ENCODE data around the gene INPP4B.
"Not testable (repeated sequence)": the region's sequence is repeated elsewhere in the genome, so short reads cannot be mapped to it uniquely, and the experiment has no call there.

Gene INPP4B

GRCh38 chr4:142081025-142081424, 765.1 kb downstream of the INPP4B start:
- DNase-seq: no peak
- Histone ChIP-seq H3K4me3 (ENCODE audit: low read depth in 1 of 2, low read length in 2 of 2) (no peak overlapping the region), H3K27ac (ENCODE audit: low read length) (no peak overlapping the region), H3K4me2 (ENCODE audit: insufficient read depth, low read length) (no peak overlapping the region), H3K4me1 (ENCODE audit: insufficient read depth, low read length) (no peaks in the 10 kb centered on the region), H3K9ac (ENCODE audit: low read depth, low read length) (no peak overlapping the region), H2AFZ (ENCODE audit: low read depth, low read length) (no peak overlapping the region), H3K9me3 (ENCODE audit: insufficient read depth, low read length, severe bottlenecking) (no peaks in the 10 kb centered on the region), H3K36me3 (ENCODE audit: insufficient read depth, low read length) (peaks cover 33% of the 10 kb centered on the region), H3K79me2 (ENCODE audit: insufficient read depth, low read length) (no peaks in the 10 kb centered on the region), H4K20me1 (ENCODE audit: insufficient read depth, low read length) (no peaks in the 10 kb centered on the region), H3K27me3 (ENCODE audit: insufficient read depth, low read length, poor library complexity) (no peaks in the 10 kb centered on the region)
- TF ChIP-seq EZH2 (IDR thresholded peaks at IDR 0.05; ENCODE audit: borderline replicate concordance, low read depth, low read length, severe bottlenecking): no peak
- TF ChIP-seq CTCF (IDR thresholded peaks at IDR 0.05; ENCODE audit: borderline replicate concordance, extremely low read depth, low read length, poor library complexity, severe bottlenecking): no peak
- no peak for ATAC-seq (ENCODE audit: insufficient read depth, low read depth)

DNA sequence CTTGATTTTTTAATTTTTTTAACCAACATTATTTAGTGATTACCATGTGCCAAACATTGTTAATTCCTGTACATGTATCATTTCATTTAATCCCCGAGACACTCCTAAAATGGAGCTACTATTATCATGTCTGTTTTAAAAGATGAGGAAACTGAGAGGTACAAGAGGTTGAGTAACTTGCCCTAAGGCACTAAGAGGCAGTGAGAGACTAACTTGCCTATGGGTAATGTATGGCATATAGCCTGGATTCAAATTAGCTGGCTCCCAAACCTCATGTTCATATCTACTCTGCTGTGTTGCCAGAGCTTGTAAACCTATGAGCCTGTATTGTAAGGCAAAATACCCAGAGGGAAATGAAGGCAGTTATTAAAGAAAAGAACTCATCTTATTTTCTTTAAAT, 766.1 kb downstream of the INPP4B start:
- no peaks in the 10 kb centered on the region for H3K79me2 ChIP-seq (ENCODE audit: insufficient read depth, low read length)
- ATAC-seq (ENCODE audit: insufficient read depth, low read depth): no peak
- no peak for DNase-seq
- H3K27me3 ChIP-seq (ENCODE audit: insufficient read depth, low read length, poor library complexity): no peaks in the 10 kb centered on the region
- no peak overlapping the region for H3K27ac ChIP-seq (ENCODE audit: low read length)
- TF ChIP-seq EZH2 (IDR thresholded peaks at IDR 0.05; ENCODE audit: borderline replicate concordance, low read depth, low read length, severe bottlenecking): no peak
- no peak for TF ChIP-seq CTCF (IDR thresholded peaks at IDR 0.05; ENCODE audit: borderline replicate concordance, extremely low read depth, low read length, poor library complexity, severe bottlenecking)
- no peaks in the 10 kb centered on the region for H4K20me1 ChIP-seq (ENCODE audit: insufficient read depth, low read length)
- no peak overlapping the region for H3K4me3 ChIP-seq (ENCODE audit: low read depth in 1 of 2, low read length in 2 of 2)
- H3K4me1 ChIP-seq (ENCODE audit: insufficient read depth, low read length): no peaks in the 10 kb centered on the region
- H3K9ac ChIP-seq (ENCODE audit: low read depth, low read length): no peak overlapping the region
- peaks cover 23% of the 10 kb centered on the region for H3K36me3 ChIP-seq (ENCODE audit: insufficient read depth, low read length)
- no peak overlapping the region for H3K4me2 ChIP-seq (ENCODE audit: insufficient read depth, low read length)
- H3K9me3 ChIP-seq (ENCODE audit: insufficient read depth, low read length, severe bottlenecking): no peaks in the 10 kb centered on the region
- no peak overlapping the region for H2AFZ ChIP-seq (ENCODE audit: low read depth, low read length)

DNA sequence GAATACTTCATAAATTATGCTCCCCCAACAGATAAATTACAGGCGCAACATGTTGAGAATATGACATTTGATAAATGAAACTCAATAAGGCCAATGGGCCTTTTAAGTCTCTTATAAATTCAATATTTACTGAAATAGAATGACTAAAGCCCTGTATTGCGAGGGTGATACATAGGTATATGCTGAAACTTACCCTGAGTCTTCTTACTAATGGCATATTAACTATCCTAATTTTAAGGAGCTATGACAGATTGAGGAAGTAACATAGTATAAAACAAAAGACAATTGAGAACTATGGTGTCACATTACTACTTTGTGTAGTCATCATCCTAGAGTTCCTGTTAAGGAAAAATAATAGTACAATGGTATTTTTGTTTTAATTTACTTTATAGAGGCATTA, 769.1 kb downstream of the INPP4B start:
- ATAC-seq (ENCODE audit: insufficient read depth, low read depth): no peak

GRCh38 chr4:142068304-142068703, 777.8 kb downstream of the INPP4B start:
- not testable (repeated sequence) for H3K36me3 ChIP-seq (ENCODE audit: insufficient read depth, low read length); H3K9me3 ChIP-seq (ENCODE audit: insufficient read depth, low read length, severe bottlenecking); H3K79me2 ChIP-seq (ENCODE audit: insufficient read depth, low read length); DNase-seq; H3K27me3 ChIP-seq (ENCODE audit: insufficient read depth, low read length, poor library complexity); H3K4me3 ChIP-seq (ENCODE audit: low read depth in 1 of 2, low read length in 2 of 2); H4K20me1 ChIP-seq (ENCODE audit: insufficient read depth, low read length); H3K4me1 ChIP-seq (ENCODE audit: insufficient read depth, low read length); H3K9ac ChIP-seq (ENCODE audit: low read depth, low read length); H3K4me2 ChIP-seq (ENCODE audit: insufficient read depth, low read length); H2AFZ ChIP-seq (ENCODE audit: low read depth, low read length); H3K27ac ChIP-seq (ENCODE audit: low read length); ATAC-seq (ENCODE audit: insufficient read depth, low read depth)

More for the DNA sequence above, 769.1 kb downstream of the INPP4B start:
- Histone ChIP-seq H3K9ac (ENCODE audit: low read depth, low read length) (no peak overlapping the region), H3K79me2 (ENCODE audit: insufficient read depth, low read length) (no peaks in the 10 kb centered on the region), H3K27ac (ENCODE audit: low read length) (no peak overlapping the region), H3K36me3 (ENCODE audit: insufficient read depth, low read length) (peaks cover 19% of the 10 kb centered on the region), H3K4me1 (ENCODE audit: insufficient read depth, low read length) (no peaks in the 10 kb centered on the region), H2AFZ (ENCODE audit: low read depth, low read length) (no peak overlapping the region), H3K4me3 (ENCODE audit: low read depth in 1 of 2, low read length in 2 of 2) (no peak overlapping the region), H3K9me3 (ENCODE audit: insufficient read depth, low read length, severe bottlenecking) (no peaks in the 10 kb centered on the region), H3K4me2 (ENCODE audit: insufficient read depth, low read length) (no peak overlapping the region), H4K20me1 (ENCODE audit: insufficient read depth, low read length) (no peaks in the 10 kb centered on the region), H3K27me3 (ENCODE audit: insufficient read depth, low read length, poor library complexity) (no peaks in the 10 kb centered on the region)
- TF ChIP-seq CTCF (IDR thresholded peaks at IDR 0.05; ENCODE audit: borderline replicate concordance, extremely low read depth, low read length, poor library complexity, severe bottlenecking) (no peak), EZH2 (IDR thresholded peaks at IDR 0.05; ENCODE audit: borderline replicate concordance, low read depth, low read length, severe bottlenecking) (no peak)
- DNase-seq: no peak

GRCh38 chr4:142066562-142066961, 779.5 kb downstream of the INPP4B start:
- not testable (repeated sequence) for ATAC-seq (ENCODE audit: insufficient read depth, low read depth); H3K27me3 ChIP-seq (ENCODE audit: insufficient read depth, low read length, poor library complexity); DNase-seq

More at GRCh38 chr4:142066562-142066961, 779.5 kb downstream of the INPP4B start:
- H3K27ac ChIP-seq (ENCODE audit: low read length); H3K9ac ChIP-seq (ENCODE audit: low read depth, low read length); H4K20me1 ChIP-seq (ENCODE audit: insufficient read depth, low read length); H3K36me3 ChIP-seq (ENCODE audit: insufficient read depth, low read length); H3K4me1 ChIP-seq (ENCODE audit: insufficient read depth, low read length); H3K79me2 ChIP-seq (ENCODE audit: insufficient read depth, low read length); H2AFZ ChIP-seq (ENCODE audit: low read depth, low read length); H3K4me2 ChIP-seq (ENCODE audit: insufficient read depth, low read length); H3K9me3 ChIP-seq (ENCODE audit: insufficient read depth, low read length, severe bottlenecking); H3K4me3 ChIP-seq (ENCODE audit: low read depth in 1 of 2, low read length in 2 of 2): not testable (repeated sequence)

All from DND-41 (cell line).